NK-92 (cell line): ENCODE measurements around the gene NAGPA.
"Not testable (repeated sequence)": the region's sequence is repeated elsewhere in the genome, so short reads cannot be mapped to it uniquely, and the experiment has no call there.

Experiments
- DNase-seq: peaks from one replicate; lab custom pipeline; 2025; ENCODE audit not compliant: unreplicated experiment; lab: John Stamatoyannopoulos, UW

Gene NAGPA

GRCh38 chr16:5062051-5062450 is 28.3 kb upstream of the NAGPA start:
- DNase-seq: no peak

- no peak for DNase-seq
Observed at GRCh38 chr16:5060073-5060641, 26.4 kb upstream of the NAGPA start.

- DNase-seq: no peak
Observed at GRCh38 chr16:5059386-5060072, 25.8 kb upstream of the NAGPA start.

GRCh38 chr16:5058476-5058875 is 24.7 kb upstream of the NAGPA start:
- no peak for DNase-seq

- no peak for DNase-seq
Observed at GRCh38 chr16:5056352-5056751, 22.6 kb upstream of the NAGPA start.

- DNase-seq: no peak
Observed at GRCh38 chr16:5054876-5055865, 21.4 kb upstream of the NAGPA start.

- DNase-seq: no peak
Observed at GRCh38 chr16:5046914-5047313, 13.2 kb upstream of the NAGPA start.

GRCh38 chr16:5045499-5046115 is 11.9 kb upstream of the NAGPA start:
- DNase-seq: no peak

GRCh38 chr16:5044581-5044980 is 10.8 kb upstream of the NAGPA start:
- not testable (repeated sequence) for DNase-seq

GRCh38 chr16:5044011-5044540 is 10.3 kb upstream of the NAGPA start:
- no peak for DNase-seq

GRCh38 chr16:5042574-5043171 is 8.9 kb upstream of the NAGPA start:
- DNase-seq: no peak

GRCh38 chr16:5041600-5042133 is 7.9 kb upstream of the NAGPA start:
- no peak for DNase-seq

GRCh38 chr16:5040451-5040850 is 6.7 kb upstream of the NAGPA start:
- DNase-seq: no peak

- no peak for DNase-seq
Observed at GRCh38 chr16:5036228-5037156, 2.8 kb upstream of the NAGPA start.

- DNase-seq: no peak
Observed at GRCh38 chr16:5035909-5036227, 2.1 kb upstream of the NAGPA start.

- DNase-seq: no peak
Observed at GRCh38 chr16:5034167-5034523, 410 bp upstream of the NAGPA start.

- DNase-seq: no peak
Observed at GRCh38 chr16:5032748-5033167, 977 bp downstream of the NAGPA start.

- DNase-seq: no peak
Observed at GRCh38 chr16:5031601-5032000, 2.1 kb downstream of the NAGPA start.

GRCh38 chr16:5030251-5030870 is 3.4 kb downstream of the NAGPA start:
- DNase-seq: no peak
